HCT116 (cell line): ENCODE measurements around the gene DPP4.

Experiments used
- CBX3 ChIP-seq: IDR thresholded peaks from 2 replicates; pipeline ENCODE4 v1.6.1; 2012; ENCODE audit warnings: low read depth
- CTCF ChIP-seq, 3 experiments: fragments of 200-600 bp in 1 of 3; sonication (generic) in 1 of 3; IDR thresholded peaks in 2 of 3; conservative IDR thresholded peaks in 1 of 3; 2 replicates each; pipeline ENCODE4 v1.5.1; 2012 to 2017; ENCODE audit warnings: low read depth in 2 of 3, low read length in 2 of 3, antibody characterized with exemption in 1 of 3, borderline replicate concordance in 1 of 3, control low read depth in 1 of 3, mild to moderate bottlenecking in 1 of 3, mixed read lengths in 1 of 3, mixed run types in 1 of 3, moderate library complexity in 1 of 3; ENCODE audit not compliant: insufficient read depth in 1 of 3
- POLR2A ChIP-seq: IDR thresholded peaks from 2 replicates; pipeline ENCODE4 v1.7.0; 2011; ENCODE audit warnings: borderline replicate concordance; ENCODE audit not compliant: insufficient read depth, insufficient read length; ENCODE audit errors: extremely low read depth
- POLR2AphosphoS5 ChIP-seq: IDR thresholded peaks from 2 replicates; pipeline ENCODE4 v1.6.1; 2011; ENCODE audit warnings: mild to moderate bottlenecking, low read depth, low read length, moderate library complexity
- SP1 ChIP-seq: IDR thresholded peaks from 2 replicates; pipeline ENCODE4 v1.6.1; 2012; ENCODE audit warnings: low read depth

DNA sequence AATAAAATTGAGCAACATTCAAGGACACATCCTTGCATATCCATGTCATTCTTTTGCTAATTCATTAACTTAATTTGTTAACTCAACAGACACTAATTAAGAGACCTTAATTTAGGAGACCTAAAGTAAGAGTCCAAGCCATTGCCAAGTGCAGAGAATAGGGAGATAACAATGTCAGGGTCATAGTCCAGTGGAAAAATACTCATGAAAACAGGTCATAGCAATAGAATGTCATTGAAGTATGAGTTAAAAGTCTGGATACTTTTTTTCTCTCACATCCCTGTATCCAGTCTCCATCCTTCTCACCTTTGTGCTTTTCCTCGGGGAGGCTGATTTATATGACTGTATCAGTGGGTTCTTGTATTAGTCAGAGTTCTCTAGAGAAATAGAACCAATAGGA, 26.6 kb upstream of the DPP4 start:
- TF ChIP-seq CTCF (IDR thresholded peaks at IDR 0.05 in 2 of 3, conservative IDR thresholded peaks at IDR 0.05 in 1 of 3; ENCODE audit: borderline replicate concordance in 1 of 3, insufficient read depth in 1 of 3, low read depth in 2 of 3, low read length in 2 of 3) (no peak), POLR2A (no peak), SP1 (no peak), CBX3 (no peak), POLR2AphosphoS5 (no peak)
